Epithelial cell of proximal tubule (primary cell): ENCODE results near the gene SYNJ2BP. TPM values are rescaled to one million over a fixed set of nuclear protein-coding genes. Genes with fewer than 3 reads are reported as not detected.

Source experiments
- DNase-seq: peaks from one replicate; pipeline ENCODE4 v3.0.0-alpha.2; 2011; ENCODE audit warnings: low read depth
- H3K4me3 ChIP-seq: 2 replicates; pipeline ENCODE4 v1.5.1; 2011; ENCODE audit warnings: low read depth, mild to moderate bottlenecking, low read length
- total RNA-seq: library from RNA; depleted of rRNA; stranded (reverse); fragments of >200 nt; gene quantifications from 2 replicates; pipeline ENCODE4 v1.2.3, GENCODE V29; 2015
- TF ChIP-seq, protein P1 (sequence below): conservative IDR thresholded peaks from 2 replicates; pipeline ENCODE4 v1.5.1; 2012; ENCODE audit warnings: low read depth, mild to moderate bottlenecking, low read length

Gene SYNJ2BP, protein sequence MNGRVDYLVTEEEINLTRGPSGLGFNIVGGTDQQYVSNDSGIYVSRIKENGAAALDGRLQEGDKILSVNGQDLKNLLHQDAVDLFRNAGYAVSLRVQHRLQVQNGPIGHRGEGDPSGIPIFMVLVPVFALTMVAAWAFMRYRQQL
- 10.7 and 13.1 TPM in 2 replicates for total RNA-seq

DNA sequence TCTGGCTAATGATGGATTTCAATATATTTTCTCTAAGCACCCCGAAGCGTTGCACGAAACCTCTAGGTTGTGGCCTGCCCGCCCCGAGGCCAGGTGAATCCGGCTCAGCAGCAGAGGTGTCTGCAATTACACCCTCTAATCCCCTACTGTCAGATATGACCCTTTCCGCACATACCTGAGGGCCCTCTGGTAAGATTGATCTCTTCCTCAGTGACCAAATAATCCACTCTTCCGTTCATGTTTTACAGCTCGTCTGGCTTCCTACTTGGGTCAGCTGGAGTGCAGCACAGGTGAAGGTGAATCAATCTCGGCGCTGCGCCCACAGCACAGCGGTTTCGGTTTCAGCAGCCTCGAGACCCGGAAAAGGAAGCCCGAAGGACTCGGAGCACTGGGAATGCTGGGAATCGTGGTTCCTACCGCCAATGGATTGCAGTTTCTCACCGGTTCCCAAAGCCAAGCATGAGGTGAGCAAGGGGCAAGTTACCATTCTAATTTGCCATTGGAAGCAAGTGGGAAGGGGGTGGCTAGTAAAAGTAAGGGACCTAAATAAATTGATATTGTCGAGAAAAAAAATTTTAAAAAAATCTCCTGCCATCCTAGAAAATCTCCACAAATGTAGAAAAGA is at the start of gene SYNJ2BP:
Gene SYNJ2BP, minus strand, starts transcription at position 366 of the 625 bp plus-strand sequence. Its CDS starts 127 bp downstream, at position 239.
- peak within 1 kb of the TSS; percentile 74 for H3K4me3 ChIP-seq
- TF ChIP-seq, protein P1, sequence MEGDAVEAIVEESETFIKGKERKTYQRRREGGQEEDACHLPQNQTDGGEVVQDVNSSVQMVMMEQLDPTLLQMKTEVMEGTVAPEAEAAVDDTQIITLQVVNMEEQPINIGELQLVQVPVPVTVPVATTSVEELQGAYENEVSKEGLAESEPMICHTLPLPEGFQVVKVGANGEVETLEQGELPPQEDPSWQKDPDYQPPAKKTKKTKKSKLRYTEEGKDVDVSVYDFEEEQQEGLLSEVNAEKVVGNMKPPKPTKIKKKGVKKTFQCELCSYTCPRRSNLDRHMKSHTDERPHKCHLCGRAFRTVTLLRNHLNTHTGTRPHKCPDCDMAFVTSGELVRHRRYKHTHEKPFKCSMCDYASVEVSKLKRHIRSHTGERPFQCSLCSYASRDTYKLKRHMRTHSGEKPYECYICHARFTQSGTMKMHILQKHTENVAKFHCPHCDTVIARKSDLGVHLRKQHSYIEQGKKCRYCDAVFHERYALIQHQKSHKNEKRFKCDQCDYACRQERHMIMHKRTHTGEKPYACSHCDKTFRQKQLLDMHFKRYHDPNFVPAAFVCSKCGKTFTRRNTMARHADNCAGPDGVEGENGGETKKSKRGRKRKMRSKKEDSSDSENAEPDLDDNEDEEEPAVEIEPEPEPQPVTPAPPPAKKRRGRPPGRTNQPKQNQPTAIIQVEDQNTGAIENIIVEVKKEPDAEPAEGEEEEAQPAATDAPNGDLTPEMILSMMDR = no peak
- peak; percentile 26 for DNase-seq

DNA sequence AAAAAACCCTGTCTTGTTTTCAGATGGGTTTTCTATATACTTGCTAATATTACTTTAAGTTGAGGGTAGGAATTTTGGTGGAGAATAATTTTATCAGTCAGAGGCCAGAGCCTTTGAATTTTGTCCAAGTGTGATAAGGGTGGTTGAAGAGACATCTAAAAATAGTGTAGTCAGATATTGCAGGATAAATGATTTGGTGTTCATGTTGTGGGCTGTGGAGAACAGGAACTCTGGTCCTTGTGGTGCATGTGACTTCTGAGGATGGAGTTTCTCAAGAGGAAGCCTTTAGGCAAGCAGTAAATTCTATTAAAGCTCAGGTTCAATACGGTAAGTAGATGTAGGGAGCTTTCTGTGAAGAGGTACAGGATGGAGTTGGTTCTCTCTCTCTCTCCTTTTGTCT is 37.8 kb upstream of the SYNJ2BP start:
- no peak overlapping the region for H3K4me3 ChIP-seq
- DNase-seq = no peak
- TF ChIP-seq, protein P1 = no peak

DNA sequence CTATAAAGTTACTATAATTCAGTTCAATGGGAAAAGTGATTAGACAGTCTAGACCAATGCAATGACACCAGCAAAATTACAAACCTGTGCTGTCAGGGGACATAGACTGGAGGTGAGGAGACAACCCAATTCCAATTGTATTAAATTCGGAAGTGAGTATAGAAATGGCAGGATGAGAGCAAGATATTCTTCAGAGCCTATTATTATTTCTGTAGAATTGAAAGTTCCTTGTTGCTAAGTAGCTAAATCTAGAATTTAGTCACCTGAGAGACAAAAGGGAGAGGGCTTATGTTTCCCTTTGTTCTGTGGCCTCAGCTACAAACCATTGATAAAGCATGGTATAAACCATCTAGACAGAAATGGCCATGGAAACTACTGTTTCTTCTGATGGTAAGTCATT is 35.0 kb upstream of the SYNJ2BP start, which contains the start of gene ADAM21:
Gene ADAM21, plus strand, starts transcription at position 301 of the 400 bp plus-strand sequence. CDS start 5,326 bp downstream, outside the sequence.
- no peak within 1 kb of the TSS for H3K4me3 ChIP-seq
- DNase-seq = no peak
- TF ChIP-seq, protein P1 = no peak

DNA sequence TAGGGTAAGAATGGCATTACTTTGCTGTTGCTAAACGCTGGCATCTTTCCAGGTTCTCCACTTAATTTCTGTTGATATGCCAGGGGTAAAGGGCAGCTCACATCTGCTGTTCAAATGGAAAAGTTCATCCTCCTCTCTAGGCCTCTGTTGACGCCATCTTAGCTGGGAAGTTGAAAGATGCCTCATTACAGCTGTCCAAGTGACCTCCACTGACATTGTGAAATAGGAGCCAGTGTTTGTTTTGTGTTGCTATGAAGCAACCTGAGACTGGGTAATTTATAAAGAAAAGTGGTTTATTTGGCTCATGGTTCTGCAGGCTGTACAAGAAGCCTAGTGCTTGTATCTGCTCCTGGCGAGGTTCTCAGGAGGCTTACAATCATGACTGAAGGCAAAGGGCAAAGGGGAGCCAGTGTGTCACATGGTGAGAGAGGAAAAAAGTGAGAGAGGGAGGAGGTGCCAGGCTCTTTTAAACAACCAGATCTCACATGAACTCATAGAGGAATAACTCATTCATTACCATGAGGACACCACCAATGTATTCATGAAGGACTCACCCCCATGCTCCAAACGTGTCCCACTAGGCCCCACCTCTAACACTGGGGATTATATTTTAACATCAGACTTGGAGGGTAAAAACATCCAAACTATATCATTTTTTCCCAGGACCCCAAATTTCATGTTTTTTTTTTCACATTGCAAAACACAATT is 31.9 kb upstream of the SYNJ2BP start:
- DNase-seq = peak; percentile 22
- TF ChIP-seq, protein P1 = no peak
- H3K4me3 ChIP-seq = no peak overlapping the region

DNA sequence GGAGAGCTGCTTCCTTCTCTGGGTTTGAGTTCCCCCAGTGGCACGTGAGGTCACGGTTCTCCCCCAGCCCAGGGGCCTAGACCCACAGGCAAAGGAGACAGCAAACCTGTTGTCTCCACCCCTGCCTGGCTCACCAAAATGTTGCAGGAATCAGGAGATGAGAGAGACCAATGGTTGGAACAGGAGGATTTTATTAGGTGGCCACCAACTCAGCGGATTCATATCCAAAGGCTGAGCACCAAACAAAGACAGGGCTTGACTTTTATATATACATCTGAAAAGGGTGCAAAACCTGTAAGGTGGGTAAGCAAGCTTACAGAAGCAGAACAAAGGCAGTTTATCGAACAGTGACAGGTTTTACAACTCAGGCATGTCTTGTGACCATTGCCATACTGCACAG is 25.9 kb upstream of the SYNJ2BP start:
- TF ChIP-seq, protein P1 = no peak
- DNase-seq = no peak
- H3K4me3 ChIP-seq = no peak overlapping the region

DNA sequence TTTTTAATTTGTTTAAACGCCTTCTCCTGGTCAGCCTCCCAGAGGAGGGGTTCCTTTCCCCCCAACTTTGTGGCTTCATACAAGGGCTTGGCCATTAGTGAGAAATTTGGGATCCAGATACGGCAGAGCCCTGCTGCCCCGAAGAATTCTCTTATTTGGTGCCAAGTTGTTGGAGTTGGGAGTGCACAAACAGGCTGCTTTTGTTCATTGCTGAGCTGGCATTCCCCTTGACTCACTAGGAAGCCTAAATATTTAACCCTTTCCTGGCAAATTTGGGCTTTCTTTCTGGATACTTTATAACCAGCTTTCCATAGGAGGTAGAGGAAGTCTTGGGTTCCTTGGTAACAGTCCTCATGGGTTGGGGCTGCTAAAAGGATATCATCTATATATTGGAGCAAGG is 24.8 kb upstream of the SYNJ2BP start:
- H3K4me3 ChIP-seq = no peak overlapping the region
- TF ChIP-seq, protein P1 = no peak
- no peak for DNase-seq
